Lung (tissue), 16 donors: Measurements from ENCODE around the gene LGALS4. TPM values are rescaled to one million over a fixed set of nuclear protein-coding genes. Genes with fewer than 3 reads are reported as not detected.
"Not testable (repeated sequence)": the region's sequence is repeated elsewhere in the genome, so short reads cannot be mapped to it uniquely, and the experiment has no call there.

ENCODE experiments used
- ATAC-seq: fragments of 200-7000 bp; cut with Tn5 transposase; one replicate; pipeline ENCODE4 v1.9.1; 2020; ENCODE audit warnings: moderate number of reproducible peaks; ENCODE audit not compliant: insufficient read depth, low FRiP score
- DNase-seq, 3 donors: peaks; one replicate each; pipeline ENCODE4 v3.0.0-alpha.2; 2013 to 2017
- H3K27ac ChIP-seq, 2 donors: one replicate each; pipeline ENCODE4 v1.5.1; 2013; ENCODE audit warnings: mild to moderate bottlenecking in 2 of 2, moderate library complexity in 2 of 2, control low read depth in 1 of 2, inconsistent platforms in 1 of 2, low read depth in 1 of 2, low read length in 1 of 2
- H3K27me3 ChIP-seq, 3 donors: one replicate each; pipeline ENCODE4 v1.5.1; 2013; ENCODE audit warnings: low read length in 2 of 3; ENCODE audit not compliant: control insufficient read depth in 3 of 3, insufficient read depth in 3 of 3
- H3K36me3 ChIP-seq, 4 donors: one replicate each; pipeline ENCODE4 v1.5.1; 2013; ENCODE audit warnings: low read length in 4 of 4, mild to moderate bottlenecking in 1 of 4, moderate library complexity in 1 of 4; ENCODE audit not compliant: control insufficient read depth in 4 of 4, insufficient read depth in 4 of 4
- H3K4me1 ChIP-seq, 5 donors: one replicate each; pipeline ENCODE4 v1.5.1; 2013; ENCODE audit warnings: low read length in 5 of 5, mild to moderate bottlenecking in 2 of 5, moderate library complexity in 1 of 5; ENCODE audit not compliant: control insufficient read depth in 5 of 5, insufficient read depth in 5 of 5
- H3K4me3 ChIP-seq: one replicate; pipeline ENCODE4 v1.5.1; 2013; ENCODE audit warnings: mild to moderate bottlenecking, control low read depth, moderate library complexity
- H3K9ac ChIP-seq, 2 donors: one replicate each; pipeline ENCODE4 v1.5.1; 2013; ENCODE audit warnings: low read length in 2 of 2, control low read depth in 1 of 2; ENCODE audit not compliant: insufficient read depth in 1 of 2
- H3K9me3 ChIP-seq, 4 donors: one replicate each; pipeline ENCODE4 v1.5.1; 2013; ENCODE audit warnings: low read length in 3 of 4, mild to moderate bottlenecking in 1 of 4, moderate library complexity in 1 of 4; ENCODE audit not compliant: control insufficient read depth in 4 of 4, insufficient read depth in 3 of 4
- CTCF ChIP-seq: IDR thresholded peaks from 2 replicates; pipeline ENCODE4 v1.5.1; 2012; ENCODE audit warnings: mild to moderate bottlenecking; ENCODE audit errors: control extremely low read depth, extremely low read depth
- WGBS, 2 donors: extraction: QIAGEN DNeasy Blood & Tissue Kit; methylation state at CpG; one replicate each; pipeline ENCODE4 v1.1.7; 2013; 5-methylcytosine and 5-hydroxymethylcytosine counted together
- long read RNA-seq, 5 donors: transcript quantifications; one replicate each; lab custom pipeline, GENCODE V29; 2026
- polyA plus RNA-seq, 2 donors: library from polyadenylated mRNA; stranded (reverse); fragments of 200-250 nt; gene quantifications; one replicate each; pipeline ENCODE4 v1.2.1, GENCODE V29; 2013
- total RNA-seq, 2 donors: library from RNA; depleted of rRNA in 1 of 2; stranded (reverse); fragments of >200 nt in 1 of 2; gene quantifications; one replicate each; pipeline ENCODE4 v1.2.1, GENCODE V29; 2014 to 2021
- donor health status: control.
- donor health status: control.
- donor health status: Bipolar disorder and iron deficiency.
- donor health status: healthy.
- donor health status: DM: yes; HTN: yes; CAD: no.

The LGALS4 gene
- total RNA-seq (1 to 10 TPM; 1.7 to 3.5 TPM), polyA plus RNA-seq (1 to 10 TPM in 1 of 2 donors, under 1 TPM in 1; 0.39 to 4.1 TPM)
- long read RNA-seq, donor 1, result 0 reads
- long read RNA-seq, donor 2, result 0 reads
- long read RNA-seq, donor 3, result 0 reads
- long read RNA-seq, donor 4, result 0 reads
- long read RNA-seq, donor 5, partial matches to known transcripts, result 0 of 1 reads
- long read RNA-seq, donor 5, other reads (novel, unspliced or antisense), result 0 of 1 reads

DNA sequence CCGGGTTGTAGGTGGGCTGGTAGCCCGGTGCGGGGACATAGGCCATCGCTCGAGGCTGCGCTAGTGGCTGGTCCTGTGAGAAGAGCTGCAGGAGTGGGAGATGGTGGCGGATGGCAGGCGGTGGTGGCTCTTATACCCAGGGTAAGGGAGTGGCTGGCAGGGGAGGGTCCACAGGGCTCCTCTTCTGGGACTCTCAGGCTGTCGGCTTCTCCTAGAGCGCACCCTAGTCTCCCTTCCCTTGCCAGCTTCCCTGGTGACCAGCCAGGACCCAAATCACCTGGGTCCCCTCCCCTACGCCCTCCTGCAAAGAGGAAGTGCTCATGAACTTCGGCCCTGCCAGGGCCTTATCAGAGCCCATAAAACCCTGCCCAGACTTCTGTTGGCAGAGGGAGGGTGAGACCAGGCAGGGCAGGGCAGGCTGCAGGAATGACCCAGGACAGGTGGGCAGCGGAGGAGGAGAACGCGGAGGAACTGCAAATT is at the start of gene LGALS4:
Gene LGALS4 (minus strand): TSS at position 105 of the 480 bp plus-strand sequence. CDS start 59 bp downstream, at position 46.
- ATAC-seq (no peak), DNase-seq (no peak)
- 76 to 88% methylated on average over 15 of the region's 15 CpGs for WGBS, 2 donors

DNA sequence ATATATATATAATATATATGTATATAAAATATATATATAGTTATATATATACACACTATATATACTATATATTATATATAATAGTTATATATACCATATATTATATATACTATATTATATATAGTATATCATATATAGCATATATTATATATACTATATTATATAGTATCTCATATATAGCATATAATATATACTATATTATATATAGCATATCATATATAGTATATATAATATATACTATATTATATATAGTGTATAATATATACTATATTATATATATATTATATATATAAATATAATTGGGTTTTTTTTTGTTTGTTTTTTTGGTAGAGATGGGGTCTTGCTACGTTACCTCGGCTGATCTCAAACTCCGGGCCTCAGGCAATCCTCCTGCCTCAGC is 48.6 kb upstream of the LGALS4 start:
- H3K9me3 ChIP-seq, result no peaks in the 10 kb centered on the region
- H3K4me3 ChIP-seq, result no peak overlapping the region
- no peak overlapping the region for H3K9ac ChIP-seq
- H3K27me3 ChIP-seq, result no peaks in the 10 kb centered on the region
- no peak for TF ChIP-seq CTCF
- no peak for ATAC-seq
- H3K36me3 ChIP-seq, result no peaks in the 10 kb centered on the region
- no peak overlapping the region for H3K27ac ChIP-seq
- WGBS, 2 donors, result 96 to 98% methylated on average over 3 of the region's 3 CpGs
- DNase-seq, result no peak
- H3K4me1 ChIP-seq, result peaks cover 0 to 8% (median 4%) of the 10 kb centered on the region in 5 donors

More for the DNA sequence above, at the start of gene LGALS4:
- no peak within 1 kb of the TSS for H3K4me3 ChIP-seq
- H3K9ac ChIP-seq, result no peak within 1 kb of the TSS
- TF ChIP-seq CTCF, result no peak
- peaks cover 0 to 2% (median 0%) of the 10 kb centered on the region in 5 donors for H3K4me1 ChIP-seq
- no peaks in the 10 kb centered on the region for H3K27me3 ChIP-seq
- no peak within 1 kb of the TSS for H3K27ac ChIP-seq
- peaks cover 4 to 27% (median 19%) of the 10 kb centered on the region in 4 donors for H3K36me3 ChIP-seq
- H3K9me3 ChIP-seq, result peaks cover 0 to 2% (median 0%) of the 10 kb centered on the region in 4 donors

DNA sequence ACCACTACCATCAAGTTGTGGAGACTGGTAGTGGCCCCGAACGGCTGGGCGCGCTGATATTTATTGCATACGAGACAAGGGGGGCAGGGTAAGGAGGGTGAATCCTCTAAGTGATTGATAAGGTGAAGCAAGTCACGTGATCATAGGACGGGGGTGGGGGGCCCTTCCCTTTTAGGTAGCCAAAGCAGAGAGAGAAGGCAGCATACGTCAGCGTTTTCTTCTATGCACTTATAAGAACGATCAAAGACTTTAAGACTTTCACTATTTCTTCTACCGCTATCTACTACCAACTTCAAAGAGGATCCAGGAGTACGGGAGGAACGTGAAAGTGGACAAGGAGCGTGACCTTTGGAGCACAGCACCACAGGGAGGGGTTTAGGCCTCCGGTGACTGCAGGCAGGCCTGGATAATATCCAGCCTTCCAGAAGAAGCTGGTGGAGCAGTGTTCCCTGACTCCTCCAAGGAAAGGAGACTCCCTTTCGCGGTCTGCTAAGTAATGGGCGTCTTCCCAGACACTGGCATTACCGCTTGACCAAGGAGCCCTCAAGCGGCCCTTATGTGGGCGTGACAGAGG is 47.0 kb upstream of the LGALS4 start:
- H3K9ac ChIP-seq, H3K4me3 ChIP-seq, H3K27me3 ChIP-seq, H3K4me1 ChIP-seq, H3K27ac ChIP-seq, H3K36me3 ChIP-seq, H3K9me3 ChIP-seq, ATAC-seq, DNase-seq: not testable (repeated sequence)
- 69 to 87% methylated on average over 21 of the region's 21 CpGs for WGBS, 2 donors

GRCh38 chr19:38856813-38857212 is 44.1 kb upstream of the LGALS4 start:
- no peak for ATAC-seq
- no peak for TF ChIP-seq CTCF
- Histone ChIP-seq H3K9me3 (no peaks in the 10 kb centered on the region), H3K4me1 (peaks cover 0 to 5% (median 0%) of the 10 kb centered on the region in 5 donors), H3K27ac (no peak overlapping the region), H3K4me3 (no peak overlapping the region), H3K9ac (no peak overlapping the region), H3K36me3 (no peaks in the 10 kb centered on the region), H3K27me3 (no peaks in the 10 kb centered on the region)
- 79 to 85% methylated on average over 3 of the region's 3 CpGs for WGBS, 2 donors
- no peak for DNase-seq

- not testable (repeated sequence) for H3K27me3 ChIP-seq, H3K9ac ChIP-seq, DNase-seq, H3K36me3 ChIP-seq, ATAC-seq, H3K9me3 ChIP-seq, H3K4me3 ChIP-seq, H3K27ac ChIP-seq
- H3K4me1 ChIP-seq, result peaks cover 0 to 14% (median 0%) of the 10 kb centered on the region in 5 donors
- 85 to 96% methylated on average over 18 to 31 of the region's 37 CpGs for WGBS, 2 donors
Measured at GRCh38 chr19:38855751-38856150, 43.0 kb upstream of the LGALS4 start.

- H3K9ac ChIP-seq, H3K4me3 ChIP-seq, DNase-seq, H3K9me3 ChIP-seq, H3K27me3 ChIP-seq, ATAC-seq, H3K27ac ChIP-seq, H3K36me3 ChIP-seq: not testable (repeated sequence)
- WGBS, 2 donors, result 73 to 89% methylated on average over 2 to 3 of the region's 3 CpGs
- peaks cover 0 to 15% (median 0%) of the 10 kb centered on the region in 5 donors for H3K4me1 ChIP-seq
Measured at GRCh38 chr19:38854961-38855360, 42.2 kb upstream of the LGALS4 start.
